ENCODE measurements around the gene PRKCA.

DNA sequence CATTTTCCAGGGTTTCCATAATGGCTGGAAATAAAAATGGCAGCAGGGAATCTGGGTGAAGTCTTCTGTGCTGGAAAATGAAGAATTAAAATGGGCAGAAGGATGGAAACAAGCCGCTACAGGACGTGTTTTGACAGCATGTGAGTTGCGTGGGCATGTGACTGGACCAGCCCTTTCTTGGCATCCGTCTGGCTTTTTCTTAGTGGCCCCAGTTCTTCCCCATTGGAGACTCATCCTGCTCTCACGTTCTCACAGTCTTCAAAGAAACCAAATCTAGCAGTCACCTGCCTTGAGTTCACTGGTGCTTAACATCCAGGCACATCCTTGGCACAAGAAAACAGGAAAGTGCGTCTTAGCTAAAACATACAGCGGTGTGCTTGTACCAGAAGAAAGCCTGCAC is 352.4 kb downstream of the PRKCA start:
- no peak for TF ChIP-seq POLR2AphosphoS5 (IDR thresholded peaks at IDR 0.05; ENCODE audit: low read depth, low read length)
- no peak for TF ChIP-seq SIN3A (IDR thresholded peaks at IDR 0.05; ENCODE audit: borderline replicate concordance, insufficient read depth, low read length)
- TF ChIP-seq, protein P1, sequence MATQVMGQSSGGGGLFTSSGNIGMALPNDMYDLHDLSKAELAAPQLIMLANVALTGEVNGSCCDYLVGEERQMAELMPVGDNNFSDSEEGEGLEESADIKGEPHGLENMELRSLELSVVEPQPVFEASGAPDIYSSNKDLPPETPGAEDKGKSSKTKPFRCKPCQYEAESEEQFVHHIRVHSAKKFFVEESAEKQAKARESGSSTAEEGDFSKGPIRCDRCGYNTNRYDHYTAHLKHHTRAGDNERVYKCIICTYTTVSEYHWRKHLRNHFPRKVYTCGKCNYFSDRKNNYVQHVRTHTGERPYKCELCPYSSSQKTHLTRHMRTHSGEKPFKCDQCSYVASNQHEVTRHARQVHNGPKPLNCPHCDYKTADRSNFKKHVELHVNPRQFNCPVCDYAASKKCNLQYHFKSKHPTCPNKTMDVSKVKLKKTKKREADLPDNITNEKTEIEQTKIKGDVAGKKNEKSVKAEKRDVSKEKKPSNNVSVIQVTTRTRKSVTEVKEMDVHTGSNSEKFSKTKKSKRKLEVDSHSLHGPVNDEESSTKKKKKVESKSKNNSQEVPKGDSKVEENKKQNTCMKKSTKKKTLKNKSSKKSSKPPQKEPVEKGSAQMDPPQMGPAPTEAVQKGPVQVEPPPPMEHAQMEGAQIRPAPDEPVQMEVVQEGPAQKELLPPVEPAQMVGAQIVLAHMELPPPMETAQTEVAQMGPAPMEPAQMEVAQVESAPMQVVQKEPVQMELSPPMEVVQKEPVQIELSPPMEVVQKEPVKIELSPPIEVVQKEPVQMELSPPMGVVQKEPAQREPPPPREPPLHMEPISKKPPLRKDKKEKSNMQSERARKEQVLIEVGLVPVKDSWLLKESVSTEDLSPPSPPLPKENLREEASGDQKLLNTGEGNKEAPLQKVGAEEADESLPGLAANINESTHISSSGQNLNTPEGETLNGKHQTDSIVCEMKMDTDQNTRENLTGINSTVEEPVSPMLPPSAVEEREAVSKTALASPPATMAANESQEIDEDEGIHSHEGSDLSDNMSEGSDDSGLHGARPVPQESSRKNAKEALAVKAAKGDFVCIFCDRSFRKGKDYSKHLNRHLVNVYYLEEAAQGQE (IDR thresholded peaks at IDR 0.05; ENCODE audit: insufficient read depth in 1 of 2, low read depth in 2 of 2, low read length in 2 of 2), result no peak
